GM19455 (cell line): ENCODE results near the gene TTF2.
"Not testable (repeated sequence)": the region's sequence is repeated elsewhere in the genome, so short reads cannot be mapped to it uniquely, and the experiment has no call there.

ENCODE experiments used
- ATAC-seq: cut with Tn5 transposase; IDR thresholded peaks from one replicate; pipeline ENCODE4 v1.9.1; 2021; ENCODE audit not compliant: unreplicated experiment

The TTF2 gene

GRCh38 chr1:117119144-117119543, 59.0 kb downstream of the TTF2 start:
- ATAC-seq = not testable (repeated sequence)

GRCh38 chr1:117120774-117121588, 60.9 kb downstream of the TTF2 start:
- peak; percentile 12 for ATAC-seq

DNA sequence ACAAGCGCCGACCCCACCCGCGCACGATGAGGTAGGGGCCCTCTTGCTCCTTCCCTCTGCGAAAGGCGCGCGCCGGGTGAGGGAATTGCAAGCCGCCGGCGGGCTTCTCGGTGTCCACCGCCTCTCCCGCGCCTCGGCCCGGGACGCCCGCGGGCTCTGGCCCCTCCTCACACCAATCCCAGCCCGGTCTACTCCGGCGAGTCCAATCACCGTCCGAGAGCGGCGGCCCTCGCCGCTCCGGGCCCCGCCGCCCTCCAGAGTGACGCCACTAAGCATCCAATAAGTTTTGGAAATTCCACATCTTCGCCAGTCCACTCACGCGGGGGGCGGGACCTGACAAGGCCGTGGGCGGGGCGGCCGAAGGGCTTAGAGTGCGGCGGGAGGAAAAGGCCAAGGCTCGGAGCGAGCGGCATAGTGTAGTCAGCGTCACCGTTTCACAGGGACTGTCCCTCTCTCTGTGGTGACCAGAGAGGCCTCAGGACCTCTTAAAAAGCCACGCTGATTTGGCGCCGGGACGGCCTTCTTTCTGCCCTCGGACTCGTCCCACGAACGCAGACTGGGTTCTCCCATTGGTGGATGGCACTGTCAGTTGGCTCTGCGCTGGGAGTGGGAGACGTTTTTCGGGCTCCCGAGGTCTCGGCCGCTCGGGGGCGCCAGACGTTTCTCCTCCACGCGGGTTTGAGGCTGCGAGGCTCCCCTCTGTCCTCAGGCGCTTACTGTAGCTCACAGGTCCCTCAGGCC, 61.6 kb downstream of the TTF2 start, which contains the start of gene TRIM45:
Gene TRIM45, minus strand, starts transcription at position 161 of the 741 bp plus-strand sequence. CDS start 548 bp downstream, outside the sequence.
- peak; percentile 95 for ATAC-seq

GRCh38 chr1:117122330-117123025, 62.4 kb downstream of the TTF2 start:
- ATAC-seq = no peak

DNA sequence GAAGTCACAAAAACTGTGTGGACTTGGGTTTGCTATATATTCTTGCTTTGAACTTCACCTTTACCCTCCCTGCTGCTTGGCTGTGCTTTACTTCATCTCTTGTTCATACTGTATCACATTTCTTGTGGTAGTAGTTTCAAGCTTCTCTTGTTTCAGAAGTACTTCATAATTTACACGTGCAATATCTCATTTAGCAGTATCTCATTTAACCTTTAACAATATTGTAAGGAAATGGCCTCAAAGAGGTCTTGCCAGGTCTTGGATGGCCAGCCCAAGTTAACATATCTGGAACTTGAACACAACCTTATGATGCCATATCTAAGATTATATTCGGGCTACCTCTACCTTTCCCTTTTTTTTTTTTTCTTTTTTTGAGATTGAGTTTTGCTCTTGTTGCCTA, 63.1 kb downstream of the TTF2 start:
- ATAC-seq = no peak

- no peak for ATAC-seq
These were observed 64.5 kb downstream of the TTF2 start for GRCh38 chr1:117124661-117125060.

- no peak for ATAC-seq
These were observed 67.7 kb downstream of the TTF2 start for GRCh38 chr1:117127795-117128194.

DNA sequence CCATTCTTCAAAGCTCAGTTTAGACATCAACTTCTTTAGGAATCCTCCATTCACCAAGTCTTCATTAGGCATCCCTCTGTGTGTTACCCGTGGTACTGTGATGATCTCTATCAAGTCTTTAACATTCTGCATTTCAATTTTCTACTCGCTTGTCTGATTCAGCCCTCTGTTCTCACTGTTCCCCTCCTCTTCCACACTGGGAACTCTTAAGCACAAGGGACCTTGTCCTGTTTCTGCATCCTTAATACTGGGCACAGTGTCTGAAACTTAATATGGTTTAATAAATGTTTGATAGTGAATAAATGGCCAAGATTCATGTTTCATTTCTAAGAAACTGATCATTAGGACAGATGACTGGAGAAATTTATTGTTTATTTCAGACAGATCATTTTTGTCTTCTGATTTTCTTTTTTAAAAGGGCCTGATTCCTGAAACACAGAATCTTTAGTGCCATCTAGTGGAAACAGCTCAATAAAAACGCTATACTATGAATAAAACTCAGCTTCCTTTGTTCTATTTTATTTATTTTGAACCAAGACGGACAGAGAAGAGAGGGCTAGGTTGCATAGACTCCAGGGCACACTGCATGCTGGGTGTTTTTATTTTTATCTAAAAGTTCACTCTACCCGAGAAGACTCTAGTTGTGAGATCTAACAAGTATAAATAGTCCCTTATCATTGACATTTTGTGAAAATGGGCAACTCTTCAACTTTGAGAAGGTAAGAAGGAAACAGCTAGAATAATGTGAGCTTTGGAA, 68.4 kb downstream of the TTF2 start:
- ATAC-seq = no peak

DNA sequence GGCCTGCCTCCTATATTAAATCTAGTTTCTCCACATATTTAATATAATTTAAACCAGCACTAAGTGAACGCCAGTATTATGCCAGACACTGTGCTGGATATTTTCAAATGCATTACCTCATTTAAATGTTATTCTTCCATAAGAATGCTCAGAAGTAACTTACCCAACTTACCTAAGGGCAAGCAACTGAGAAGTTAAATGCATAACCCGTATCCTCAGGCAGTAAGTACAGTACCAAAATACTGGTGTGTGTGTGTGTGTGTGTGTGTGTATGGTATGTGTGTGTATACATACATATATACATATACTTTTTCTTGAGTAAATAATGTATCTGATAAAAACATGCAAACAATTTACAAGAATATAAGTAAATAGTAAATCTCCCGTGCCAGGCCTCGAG, 70.4 kb downstream of the TTF2 start:
- no peak for ATAC-seq

DNA sequence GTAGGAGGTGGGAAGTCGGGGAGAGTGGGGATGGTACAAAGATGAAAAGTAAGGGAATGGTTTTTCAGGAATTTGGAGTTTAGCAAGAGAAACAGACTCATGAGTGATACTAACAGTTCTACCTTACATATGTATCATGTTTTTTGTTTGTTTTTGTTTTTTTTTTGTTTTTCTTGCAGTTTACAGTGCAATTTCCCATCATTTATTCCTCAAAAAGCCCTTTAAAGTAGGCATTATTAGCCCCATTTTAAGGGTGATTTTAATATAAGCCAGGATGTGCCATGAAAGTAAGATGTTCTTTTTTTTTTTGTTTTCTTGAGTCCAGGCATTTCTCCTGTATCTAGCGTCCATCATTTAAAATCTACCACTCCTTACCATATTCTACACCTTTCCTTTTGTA, 75.2 kb downstream of the TTF2 start:
- no peak for ATAC-seq

DNA sequence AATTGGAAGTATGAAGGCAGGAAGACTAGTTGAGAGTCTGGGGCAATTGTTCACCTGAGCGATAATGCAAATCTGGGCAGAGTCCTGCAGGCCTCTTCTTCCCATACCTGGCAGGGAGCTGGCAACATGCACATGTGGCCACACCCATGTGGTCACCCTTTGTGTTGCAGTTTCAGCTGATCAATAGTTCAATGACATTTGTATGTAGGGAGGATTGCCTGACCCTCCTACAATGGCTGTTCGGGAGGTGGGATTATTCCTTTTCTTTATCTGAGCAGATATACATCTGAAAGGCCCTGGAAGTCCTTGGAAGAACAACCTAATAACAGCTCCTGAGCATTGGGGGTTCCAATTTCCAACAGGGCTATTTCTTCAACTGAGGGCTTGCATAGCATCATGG, 76.6 kb downstream of the TTF2 start:
- ATAC-seq = no peak

DNA sequence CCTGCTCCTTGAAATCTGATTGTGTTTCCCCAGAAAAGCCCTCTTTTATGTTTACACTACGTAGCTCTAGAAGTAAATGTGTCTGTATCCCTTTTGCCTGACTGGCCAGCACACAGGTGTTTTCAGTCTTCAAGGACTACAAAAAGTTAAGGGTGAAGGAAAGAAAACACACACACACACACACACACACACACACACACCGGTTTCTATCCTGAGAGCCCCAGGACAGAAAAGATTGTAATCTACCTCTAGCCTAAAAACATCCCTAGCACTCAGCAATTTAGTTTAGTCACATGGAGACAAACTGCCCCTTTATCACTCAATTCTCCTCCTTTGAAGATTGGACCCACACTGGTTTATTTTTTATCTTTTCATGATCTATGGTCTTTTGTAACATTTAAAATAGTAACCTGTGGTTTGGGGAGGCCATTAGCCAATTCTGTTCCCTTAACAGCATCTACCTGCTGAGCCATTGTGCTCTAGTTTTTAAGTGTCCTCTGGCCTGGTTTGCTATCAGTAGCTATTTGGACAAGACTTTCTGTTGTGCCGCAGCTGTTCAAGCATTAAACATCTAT, 77.2 kb downstream of the TTF2 start:
- no peak for ATAC-seq

DNA sequence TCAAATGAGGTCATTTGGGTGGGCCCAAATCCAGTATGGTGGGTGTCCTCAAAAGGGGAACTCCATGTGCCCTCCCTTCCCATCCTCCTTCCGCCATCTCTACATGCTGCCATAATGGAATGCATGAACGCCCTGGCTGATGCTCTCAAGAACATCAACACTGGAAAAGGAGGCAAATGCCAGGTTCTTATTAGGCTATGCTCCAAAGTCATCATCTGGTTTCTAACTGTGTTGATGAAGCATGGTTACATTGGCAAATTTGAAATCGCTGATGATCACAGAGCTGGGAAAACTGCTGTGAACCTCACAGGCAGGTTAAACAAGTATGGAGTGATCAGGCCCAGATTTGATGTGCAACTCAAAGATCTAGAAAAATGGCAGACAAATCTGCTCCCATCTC, 78.0 kb downstream of the TTF2 start:
- no peak for ATAC-seq

DNA sequence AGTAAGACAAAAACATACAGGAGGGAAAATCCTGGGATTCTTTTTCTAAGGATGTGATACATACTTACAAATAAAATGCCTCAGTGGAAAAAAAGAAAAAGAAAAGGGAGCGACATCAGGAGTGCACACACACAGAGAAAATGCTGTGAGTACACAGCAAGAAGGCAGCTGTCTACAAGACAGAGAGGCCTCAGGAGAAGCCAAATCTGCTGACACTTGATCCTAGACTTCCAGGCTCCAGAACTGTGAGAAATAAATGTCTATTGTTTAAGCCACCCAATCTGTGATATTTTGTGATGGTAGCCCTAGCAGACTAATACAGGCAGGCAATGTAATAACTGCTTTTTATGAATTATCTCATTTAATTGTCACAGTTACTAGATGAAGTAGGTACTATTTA, 78.4 kb downstream of the TTF2 start:
- no peak for ATAC-seq

GRCh38 chr1:117142200-117142599, 82.1 kb downstream of the TTF2 start:
- ATAC-seq = no peak

- ATAC-seq = no peak
These were observed 83.0 kb downstream of the TTF2 start for GRCh38 chr1:117143172-117143571.

DNA sequence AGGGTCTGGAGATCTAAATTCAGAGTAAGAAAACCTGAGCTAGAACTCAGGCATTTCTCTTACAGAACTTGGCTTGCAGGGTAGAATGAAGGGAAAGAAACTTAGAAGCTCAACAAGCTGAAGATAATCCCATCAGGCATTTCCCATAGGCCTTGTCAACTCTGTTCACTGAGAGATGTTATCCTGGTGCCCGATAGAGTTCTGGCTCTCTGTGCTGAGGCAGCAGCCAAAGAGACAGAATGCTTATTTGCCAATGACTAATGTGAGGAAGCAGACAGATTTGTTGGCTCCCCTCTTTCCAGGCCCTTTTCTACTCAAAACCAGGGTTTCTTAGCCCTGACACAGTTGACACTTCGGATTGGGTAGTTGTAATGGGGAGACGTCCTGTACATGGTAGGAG, 83.7 kb downstream of the TTF2 start:
- no peak for ATAC-seq

GRCh38 chr1:117146072-117146471, 85.9 kb downstream of the TTF2 start:
- ATAC-seq = no peak

- ATAC-seq = no peak
These were observed 86.6 kb downstream of the TTF2 start for GRCh38 chr1:117146575-117147340.

DNA sequence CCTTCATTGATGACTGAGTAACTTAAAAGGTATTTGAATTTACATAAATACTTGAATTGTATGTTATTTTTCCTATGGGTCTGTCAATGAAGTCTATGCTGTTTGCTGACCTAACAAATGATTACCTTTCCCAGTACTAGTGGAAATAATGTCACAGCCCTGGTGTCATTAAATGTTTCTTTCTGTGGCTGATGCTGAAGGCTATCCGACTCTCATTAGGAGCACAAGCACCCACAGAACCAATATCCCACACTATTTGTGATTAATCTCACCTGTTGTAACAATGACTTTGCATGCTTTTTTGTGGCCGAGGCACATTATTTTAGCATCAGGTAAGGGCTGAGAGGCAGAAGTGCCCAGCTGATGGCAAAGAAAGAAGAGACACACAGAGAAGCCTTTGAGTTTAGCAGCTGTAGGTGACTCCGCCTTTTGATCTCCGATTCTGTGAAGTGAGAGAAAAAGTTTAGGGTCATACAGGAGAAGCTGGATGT, 87.3 kb downstream of the TTF2 start:
- no peak for ATAC-seq
